ENCODE data around the gene MYOM3. TPM values are rescaled to one million over a fixed set of nuclear protein-coding genes. Genes with fewer than 3 reads are reported as not detected.

The MYOM3 gene
- total and polyA plus RNA-seq, 3 experiments from 2014 or later: not detected

Other genes with a start within 250 kb of the MYOM3 start
- 10 to 100 TPM; 14.1 to 15.7 TPM for gene FUCA1, start 243.8 kb downstream of the MYOM3 start, total RNA-seq
- gene FUCA1, start 243.8 kb downstream of the MYOM3 start, polyA plus RNA-seq: 17.2 TPM
- gene CNR2, start 198.8 kb downstream of the MYOM3 start, total RNA-seq: under 1 TPM; 0.18 to 0.20 TPM
- 5.3 TPM for gene CNR2, start 198.8 kb downstream of the MYOM3 start, polyA plus RNA-seq
- gene PNRC2, start 152.3 kb downstream of the MYOM3 start, total RNA-seq: 100 to 1,000 TPM; 149 to 157 TPM
- gene PNRC2, start 152.3 kb downstream of the MYOM3 start, polyA plus RNA-seq: 123 TPM
- gene SRSF10, start 131.8 kb downstream of the MYOM3 start, total RNA-seq: 100 to 1,000 TPM; 190 to 199 TPM
- gene SRSF10, start 131.8 kb downstream of the MYOM3 start, polyA plus RNA-seq: 111 TPM
- gene IL22RA1, start 31.0 kb upstream of the MYOM3 start, total RNA-seq: not detected
- gene IL22RA1, start 31.0 kb upstream of the MYOM3 start, polyA plus RNA-seq: not detected
- 1 to 10 TPM; 5.4 to 6.1 TPM for gene IFNLR1, start 75.2 kb upstream of the MYOM3 start, total RNA-seq
- gene IFNLR1, start 75.2 kb upstream of the MYOM3 start, polyA plus RNA-seq: 3.1 TPM
- under 1 TPM; 0.13 to 0.29 TPM for gene GRHL3, start 207.2 kb upstream of the MYOM3 start, total RNA-seq
- not detected for gene GRHL3, start 207.2 kb upstream of the MYOM3 start, polyA plus RNA-seq